Lung (tissue), 12 donors: ENCODE measurements around the gene SLC49A4. TPM values are rescaled to one million over a fixed set of nuclear protein-coding genes. Genes with fewer than 3 reads are reported as not detected.
A peak's percentile ranks its signal among the peaks of the same experiment; 100 is the strongest.

Experiments used
- ATAC-seq: fragments of 200-7000 bp; cut with Tn5 transposase; one replicate; pipeline ENCODE4 v1.9.1; 2020; ENCODE audit warnings: moderate number of reproducible peaks; ENCODE audit not compliant: insufficient read depth, low FRiP score
- DNase-seq, 3 donors: peaks; one replicate each; pipeline ENCODE4 v3.0.0-alpha.2; 2013 to 2017
- H3K27ac ChIP-seq, 2 donors: one replicate each; pipeline ENCODE4 v1.5.1; 2013; ENCODE audit warnings: mild to moderate bottlenecking in 2 of 2, moderate library complexity in 2 of 2, control low read depth in 1 of 2, inconsistent platforms in 1 of 2, low read depth in 1 of 2, low read length in 1 of 2
- H3K27me3 ChIP-seq, 3 donors: one replicate each; pipeline ENCODE4 v1.5.1; 2013; ENCODE audit warnings: low read length in 2 of 3; ENCODE audit not compliant: control insufficient read depth in 3 of 3, insufficient read depth in 3 of 3
- H3K36me3 ChIP-seq, 4 donors: one replicate each; pipeline ENCODE4 v1.5.1; 2013; ENCODE audit warnings: low read length in 4 of 4, mild to moderate bottlenecking in 1 of 4, moderate library complexity in 1 of 4; ENCODE audit not compliant: control insufficient read depth in 4 of 4, insufficient read depth in 4 of 4
- H3K4me1 ChIP-seq, 5 donors: one replicate each; pipeline ENCODE4 v1.5.1; 2013; ENCODE audit warnings: low read length in 5 of 5, mild to moderate bottlenecking in 2 of 5, moderate library complexity in 1 of 5; ENCODE audit not compliant: control insufficient read depth in 5 of 5, insufficient read depth in 5 of 5
- H3K4me3 ChIP-seq: one replicate; pipeline ENCODE4 v1.5.1; 2013; ENCODE audit warnings: mild to moderate bottlenecking, control low read depth, moderate library complexity
- H3K9ac ChIP-seq, 2 donors: one replicate each; pipeline ENCODE4 v1.5.1; 2013; ENCODE audit warnings: low read length in 2 of 2, control low read depth in 1 of 2; ENCODE audit not compliant: insufficient read depth in 1 of 2
- H3K9me3 ChIP-seq, 4 donors: one replicate each; pipeline ENCODE4 v1.5.1; 2013; ENCODE audit warnings: low read length in 3 of 4, mild to moderate bottlenecking in 1 of 4, moderate library complexity in 1 of 4; ENCODE audit not compliant: control insufficient read depth in 4 of 4, insufficient read depth in 3 of 4
- CTCF ChIP-seq: IDR thresholded peaks from 2 replicates; pipeline ENCODE4 v1.5.1; 2012; ENCODE audit warnings: mild to moderate bottlenecking; ENCODE audit errors: control extremely low read depth, extremely low read depth
- WGBS, 2 donors: extraction: QIAGEN DNeasy Blood & Tissue Kit; methylation state at CpG; one replicate each; pipeline ENCODE4 v1.1.7; 2013; 5-methylcytosine and 5-hydroxymethylcytosine counted together
- polyA plus RNA-seq, 2 donors: library from polyadenylated mRNA; stranded (reverse); fragments of 200-250 nt; gene quantifications; one replicate each; pipeline ENCODE4 v1.2.1, GENCODE V29; 2013
- total RNA-seq, 2 donors: library from RNA; depleted of rRNA in 1 of 2; stranded (reverse); fragments of >200 nt in 1 of 2; gene quantifications; one replicate each; pipeline ENCODE4 v1.2.1, GENCODE V29; 2014 to 2021
- donor health status: control.
- donor health status: control.
- donor health status: Bipolar disorder and iron deficiency.
- donor health status: healthy.
- donor health status: DM: yes; HTN: yes; CAD: no.

The SLC49A4 gene
- total and polyA plus RNA-seq, 4 donors = 3.9 to 24.4 (median 9.9) TPM

DNA sequence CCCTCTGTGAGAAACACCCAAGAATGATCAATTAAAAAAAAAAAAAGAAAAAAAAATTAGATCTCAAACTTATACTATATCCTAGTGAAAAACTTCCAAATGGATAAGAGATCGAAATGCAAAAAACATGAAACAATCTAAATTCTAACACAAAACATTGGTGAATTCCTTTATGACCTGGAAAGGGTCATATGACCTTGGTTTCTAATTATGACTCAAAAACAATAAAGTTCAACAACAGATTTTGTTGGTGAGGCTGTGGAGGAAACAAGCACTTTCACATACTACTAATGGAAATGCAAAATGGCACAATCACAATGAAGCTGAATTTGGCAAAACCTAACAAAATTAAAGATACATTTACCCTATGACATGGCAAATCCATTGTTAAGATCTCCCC is 46.5 kb upstream of the SLC49A4 start:
- DNase-seq (no peak), ATAC-seq (no peak)
- H3K27me3 ChIP-seq = no peaks in the 10 kb centered on the region
- 95 to 96% methylated on average over 1 of the region's 1 CpG for WGBS, 2 donors
- H3K4me3 ChIP-seq = no peak overlapping the region
- H3K27ac ChIP-seq = no peak overlapping the region
- no peak overlapping the region for H3K9ac ChIP-seq
- H3K4me1 ChIP-seq = no peaks in the 10 kb centered on the region
- H3K9me3 ChIP-seq = no peaks in the 10 kb centered on the region
- peaks cover 0 to 16% (median 2%) of the 10 kb centered on the region in 4 donors for H3K36me3 ChIP-seq
- TF ChIP-seq CTCF = no peak

- ATAC-seq (no peak), DNase-seq (peak in 1 of 3 donors; percentile 12)
- no peak overlapping the region for H3K4me3 ChIP-seq
- no peaks in the 10 kb centered on the region for H3K9me3 ChIP-seq
- no peak for TF ChIP-seq CTCF
- 75 to 83% methylated on average over 5 of the region's 5 CpGs for WGBS, 2 donors
- H3K9ac ChIP-seq = no peak overlapping the region
- no peak overlapping the region for H3K27ac ChIP-seq
- peaks cover 0 to 4% (median 0%) of the 10 kb centered on the region in 5 donors for H3K4me1 ChIP-seq
- H3K27me3 ChIP-seq = no peaks in the 10 kb centered on the region
- H3K36me3 ChIP-seq = peaks cover 6 to 20% (median 10%) of the 10 kb centered on the region in 4 donors
Observed at GRCh38 chr3:122754929-122755328, 39.9 kb upstream of the SLC49A4 start.

GRCh38 chr3:122755491-122755890 is 39.4 kb upstream of the SLC49A4 start:
- H3K27ac ChIP-seq = no peak overlapping the region
- DNase-seq = no peak
- H3K4me3 ChIP-seq = no peak overlapping the region
- no peak for TF ChIP-seq CTCF
- H3K27me3 ChIP-seq = no peaks in the 10 kb centered on the region
- ATAC-seq = no peak
- WGBS, 2 donors = 84 to 89% methylated on average over 2 of the region's 2 CpGs
- no peak overlapping the region for H3K9ac ChIP-seq
- H3K9me3 ChIP-seq = no peaks in the 10 kb centered on the region
- H3K4me1 ChIP-seq = peaks cover 0 to 4% (median 3%) of the 10 kb centered on the region in 5 donors
- peaks cover 6 to 20% (median 10%) of the 10 kb centered on the region in 4 donors for H3K36me3 ChIP-seq

DNA sequence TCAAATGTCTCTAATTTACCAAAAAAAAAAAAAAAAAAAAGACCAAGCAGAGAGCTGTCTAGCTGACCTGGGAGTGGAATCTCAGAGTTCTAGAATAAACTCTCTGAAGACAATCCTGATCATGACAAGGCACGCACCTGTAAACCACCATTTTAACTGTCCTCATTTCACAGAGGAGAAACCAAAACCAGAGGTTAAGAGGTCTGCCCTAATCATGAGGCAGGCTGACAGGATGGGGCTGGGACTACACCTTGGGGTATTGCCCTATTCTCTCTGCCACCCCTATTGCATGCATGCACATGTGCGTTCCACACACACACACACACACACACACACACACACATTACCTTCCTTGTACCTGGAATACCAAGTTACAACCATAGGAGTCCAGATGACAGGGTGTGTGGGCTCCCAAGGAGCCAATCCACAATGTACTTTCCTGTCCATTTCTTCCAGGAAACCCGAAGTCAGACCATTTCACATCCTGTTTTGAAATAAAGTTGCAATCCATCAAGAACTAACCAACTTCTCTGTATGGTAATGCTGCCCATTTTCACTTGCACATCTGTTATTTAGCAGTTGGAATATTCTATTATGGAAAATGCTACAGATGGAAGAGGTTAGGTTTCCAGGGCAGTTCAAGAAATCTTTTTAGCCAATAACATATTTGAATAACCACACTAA is 35.9 kb upstream of the SLC49A4 start:
- no peaks in the 10 kb centered on the region for H3K27me3 ChIP-seq
- ATAC-seq (peak; percentile 43), DNase-seq (peak in 1 of 3 donors; percentile 4)
- WGBS, 2 donors = 35 to 64% methylated on average over 3 of the region's 3 CpGs
- H3K9ac ChIP-seq = no peak overlapping the region
- peaks cover 3 to 10% (median 6%) of the 10 kb centered on the region in 4 donors for H3K36me3 ChIP-seq
- peak overlapping the region in 1 of 2 donors; percentile 10 for H3K27ac ChIP-seq
- H3K4me1 ChIP-seq = peaks cover 0 to 5% (median 4%) of the 10 kb centered on the region in 5 donors
- H3K4me3 ChIP-seq = no peak overlapping the region
- no peaks in the 10 kb centered on the region for H3K9me3 ChIP-seq
- no peak for TF ChIP-seq CTCF
